K562 (cell line): ENCODE data around the gene EML6. TPM values are rescaled to one million over a fixed set of nuclear protein-coding genes. Genes with fewer than 3 reads are reported as not detected.

Source experiments
- ATAC-seq: fragments of 200-7000 bp; cut with Tn5 transposase; 3 replicates; pipeline ENCODE4 v1.9.1; 2020; ENCODE audit warnings: moderate library complexity
- BruUV-seq: library from RNA; stranded (reverse); fragments of 400-500 nt; replicated peaks from 2 replicates; lab custom pipeline; 2021; lab: Mats Ljungman, UMichigan
- CTCF ChIA-PET: fragments of 300-600 bp; formaldehyde crosslinking; extraction: SDS; loops from one replicate; lab custom pipeline; 2021; ENCODE audit warnings: low intra/inter-chr PET ratio; lab: Yijun Ruan, JAX
- POLR2A ChIA-PET: fragments of 300-600, 350-650 bp; sonication (Branson Sonifier 250); formaldehyde crosslinking; extraction: SDS; loops from one replicate; lab custom pipeline; 2021; ENCODE audit warnings: antibody characterized with exemption, inconsistent platforms; lab: Yijun Ruan, JAX
- DNase-seq, 4 experiments: peaks; one replicate each; pipeline versions ENCODE4 v3.0.0 to v3.0.0-alpha.2; 2011 to 2018; ENCODE audit warnings: low spot score in 3 of 4, mixed read lengths in 3 of 4; ENCODE audit errors: extremely low read depth in 1 of 4
- FAIRE-seq: peaks from 2 replicates; lab custom pipeline; 2011; peaks lifted over from hg19 to GRCh38; lab: Jason Lieb, UNC
- H2AFZ ChIP-seq: 2 replicates; pipeline ENCODE4 v1.6.0; 2011; ENCODE audit warnings: low read depth, low read length, control low read depth, inconsistent platforms
- H3K27ac ChIP-seq: fragments of 200-600 bp; 3 replicates; pipeline ENCODE4 v1.8.0; 2011; ENCODE audit warnings: low read depth, mild to moderate bottlenecking, control low read depth, inconsistent platforms, low read length, moderate library complexity, mixed read lengths; ENCODE audit errors: extremely low read depth
- H3K27me3 ChIP-seq, 2 experiments: fragments of 300-600 bp in 1 of 2; 2 replicates in 1 of 2; 3 replicates in 1 of 2; pipeline versions ENCODE4 v1.6.0 to v1.8.0; 2011; ENCODE audit warnings: inconsistent platforms in 2 of 2, low read length in 2 of 2, mild to moderate bottlenecking in 1 of 2, mixed read lengths in 1 of 2, moderate library complexity in 1 of 2; ENCODE audit not compliant: control insufficient read depth in 2 of 2, insufficient read depth in 2 of 2
- H3K36me3 ChIP-seq: fragments of 300-600 bp; 3 replicates; pipeline ENCODE4 v1.8.0; 2011; ENCODE audit warnings: mild to moderate bottlenecking, low read length, inconsistent platforms; ENCODE audit not compliant: control insufficient read depth, insufficient read depth
- H3K4me1 ChIP-seq, 2 experiments: fragments of 200-600 bp in 1 of 2; replicated peaks in 1 of 2; 2 replicates in 1 of 2; 3 replicates in 1 of 2; pipeline versions ENCODE4 v1.5.1 to v1.8.0; 2011; ENCODE audit warnings: inconsistent platforms in 2 of 2, low read length in 2 of 2, mild to moderate bottlenecking in 1 of 2, mixed read lengths in 1 of 2, moderate library complexity in 1 of 2; ENCODE audit not compliant: control insufficient read depth in 2 of 2, insufficient read depth in 2 of 2
- H3K4me2 ChIP-seq: 2 replicates; pipeline ENCODE4 v1.6.1; 2011; ENCODE audit warnings: low read length, control low read depth, inconsistent platforms, mixed read lengths; ENCODE audit not compliant: insufficient read depth
- H3K4me3 ChIP-seq: fragments of 200-600 bp; sonication (generic), shearing (Covaris generic); 2 replicates; pipeline ENCODE4 v1.5.1; 2016; ENCODE audit warnings: control low read depth, inconsistent platforms
- H3K79me2 ChIP-seq: fragments of 200-600 bp; 3 replicates; pipeline ENCODE4 v1.8.0; 2011; ENCODE audit warnings: low read length, inconsistent platforms; ENCODE audit not compliant: control insufficient read depth, insufficient read depth
- H3K9ac ChIP-seq, 2 experiments: 2 replicates each; pipeline versions ENCODE4 v1.6.0 to v1.6.1; 2011; ENCODE audit warnings: low read depth in 2 of 2, low read length in 2 of 2, control low read depth in 1 of 2, inconsistent platforms in 1 of 2, mild to moderate bottlenecking in 1 of 2, mixed read lengths in 1 of 2; ENCODE audit not compliant: insufficient read depth in 1 of 2
- H3K9me1 ChIP-seq: one replicate; pipeline ENCODE4 v1.6.0; 2011; ENCODE audit warnings: inconsistent platforms, mild to moderate bottlenecking, low read length, moderate library complexity; ENCODE audit not compliant: control insufficient read depth, insufficient read depth
- H3K9me3 ChIP-seq: replicated peaks from 2 replicates; pipeline ENCODE4 v1.5.1; 2011; ENCODE audit warnings: low read depth, low read length, inconsistent platforms; ENCODE audit not compliant: control insufficient read depth, insufficient read depth
- H4K20me1 ChIP-seq: replicated peaks from 2 replicates; pipeline ENCODE4 v1.6.1; 2011; ENCODE audit warnings: low read length, inconsistent platforms, mixed read lengths; ENCODE audit not compliant: control insufficient read depth, insufficient read depth
- KAT2B ChIP-seq: IDR thresholded peaks from one replicate; pipeline ENCODE4 v1.6.1; 2012; ENCODE audit warnings: low read depth, mild to moderate bottlenecking, control low read depth, inconsistent platforms, low read length, moderate library complexity
- NR2F6 ChIP-seq: fragments of 450-650 bp; formaldehyde crosslinking; IDR thresholded peaks from 2 replicates; pipeline ENCODE4 v1.4.0; 2020; ENCODE audit warnings: mild to moderate bottlenecking
- RBFOX2 ChIP-seq: fragments of 200-400 bp; formaldehyde crosslinking; IDR thresholded peaks from 2 replicates; pipeline ENCODE4 v1.6.1; 2017; ENCODE audit warnings: low read depth, mild to moderate bottlenecking, low read length, moderate library complexity
- REST ChIP-seq, 2 experiments: fragments of 450-650 bp; formaldehyde crosslinking in 1 of 2; IDR thresholded peaks; 2 replicates each; pipeline versions ENCODE4 v1.4.0 to v1.6.1; 2014 to 2020; ENCODE audit warnings: mild to moderate bottlenecking in 2 of 2, borderline replicate concordance in 1 of 2, low read depth in 1 of 2
- RUNX1 ChIP-seq: sonication (generic); IDR thresholded peaks from 2 replicates; pipeline ENCODE4 v1.6.1; 2016; ENCODE audit warnings: antibody characterized with exemption, low read depth
- SNIP1 ChIP-seq: fragments of 450-650 bp; IDR thresholded peaks from 2 replicates; pipeline ENCODE4 v1.7.1; 2017; ENCODE audit warnings: low read depth, mild to moderate bottlenecking
- TBL1XR1 ChIP-seq, 2 experiments: IDR thresholded peaks; 2 replicates each; pipeline ENCODE4 v1.6.1; 2012; ENCODE audit warnings: improper control_type of control experiment in 2 of 2, low read length in 2 of 2, mild to moderate bottlenecking in 1 of 2
- ZFX ChIP-seq: sonication (generic); formaldehyde crosslinking; IDR thresholded peaks from 2 replicates; pipeline ENCODE4 v1.8.0; 2022; ENCODE audit warnings: mild to moderate bottlenecking, missing genetic modification reagents, moderate library complexity
- ZNF766 ChIP-seq: fragments of 200-800 bp; sonication (Bioruptor generic); conservative IDR thresholded peaks from 2 replicates; pipeline ENCODE4 v1.6.1; 2016; ENCODE audit warnings: missing genetic modification characterization, missing compliant biosample characterization
- ZZZ3 ChIP-seq: fragments of 450-650 bp; IDR thresholded peaks from 2 replicates; pipeline ENCODE4 v1.6.1; 2016; ENCODE audit warnings: antibody characterized with exemption, mild to moderate bottlenecking, moderate library complexity
- WGBS: fragments of 100-300 bp; shearing (Covaris generic); methylation state at CpG from one replicate; pipeline ENCODE4 v1.1.6; 2016; ENCODE audit warnings: low coverage, mixed read lengths; ENCODE audit not compliant: insufficient coverage; ENCODE audit errors: missing lambda C conversion rate; 5-methylcytosine and 5-hydroxymethylcytosine counted together
- in situ Hi-C: fragments of 300-500 bp; cut with MboI; formaldehyde crosslinking; loops from 4 replicates; pipeline ENCODE4 v1.15.0; 2018; ENCODE audit warnings: inconsistent platforms, mixed read lengths
- intact Hi-C: fragments of 100-400 bp; cut with micrococcal nuclease; formaldehyde crosslinking; loops from 2 replicates; pipeline ENCODE4 v1.14.2; 2022
- polyA plus RNA-seq, 8 experiments: library from polyadenylated mRNA; depleted of rRNA in 4 of 8; stranded (reverse) in 5 of 8; unstranded in 3 of 8; fragments of >200 nt; fragmentation: Nextera tagmentation in 2 of 8; fragmentation: Illumina TruSeq in 1 of 8; extraction: Ambion mirVana in 2 of 8; extraction: Trizol in 1 of 8; gene quantifications; 2 replicates each; pipeline versions ENCODE4 v1.2.1 to v1.2.3, GENCODE V29; 2011 to 2014; ENCODE audit warnings: inconsistent platforms in 1 of 8, missing spikeins in 1 of 8
- total RNA-seq, 7 experiments: library from RNA; depleted of rRNA in 6 of 7; stranded (reverse); fragments of >200 nt in 6 of 7; fragmentation: Illumina TruSeq in 2 of 7; extraction: Trizol in 2 of 7; gene quantifications; 2 replicates each; pipeline versions ENCODE4 v1.2.1 to v1.2.3, GENCODE V29; 2011 to 2021; ENCODE audit warnings: low replicate concordance in 1 of 7

The EML6 gene
- total and polyA plus RNA-seq, 9 of the 15 experiments (the other 6 are each of a cell fraction or from before 2014, with no cell fraction given) = 0.07 to 0.56 (median 0.25) TPM

GRCh38 chr2:54864096-54864495, 140.6 kb downstream of the EML6 start:
- Histone ChIP-seq H3K4me1 (no peaks in the 10 kb centered on the region), H3K9me3 (no peaks in the 10 kb centered on the region), H3K9me1 (no peaks in the 10 kb centered on the region), H3K27ac (no peak overlapping the region), H3K36me3 (no peaks in the 10 kb centered on the region), H3K4me3 (no peak overlapping the region), H2AFZ (no peak overlapping the region), H3K79me2 (no peaks in the 10 kb centered on the region), H3K27me3 (peaks cover 9 to 10% of the 10 kb centered on the region in 2 experiments; a peak in 4 of 5 replicates), H4K20me1 (no peaks in the 10 kb centered on the region), H3K4me2 (no peak overlapping the region), H3K9ac (no peak overlapping the region)
- CTCF ChIA-PET = no interaction called here
- in situ Hi-C loops = no loop called here
- no peak for ATAC-seq
- POLR2A ChIA-PET = no interaction called here
- FAIRE-seq = no peak
- no TSS peak for BruUV-seq
- no peak for DNase-seq
- no peak for TF ChIP-seq ZFX (CRISPR knock-in tag)
- TF ChIP-seq RBFOX2 = no peak
- TF ChIP-seq ZZZ3 = no peak
- no peak for TF ChIP-seq NR2F6 (CRISPR knock-in tag)
- no peak for TF ChIP-seq TBL1XR1 (IDR thresholded peaks at IDR 0.05; ENCODE audit: low read length in 2 of 2)
- TF ChIP-seq REST (IDR thresholded peaks at IDR 0.05; ENCODE audit: borderline replicate concordance) = no peak
- no peak for TF ChIP-seq REST (CRISPR knock-in tag; IDR thresholded peaks at IDR 0.05; ENCODE audit: low read depth)
- no peak for TF ChIP-seq KAT2B
- no peak for TF ChIP-seq RUNX1
- no peak for TF ChIP-seq SNIP1
- no peak for TF ChIP-seq ZNF766 (CRISPR knock-in tag)
- 0% methylated on average over 1 of the region's 1 CpG for WGBS
- intact Hi-C loops = no loop called here
